ENCODE measurements around the gene RIT1.

The RIT1 gene

GRCh38 chr1:155911156-155912055 lies at the start of gene RIT1:
TSS of gene RIT1 (minus strand) at chr1:155911349. CDS start at chr1:155910761, 588 bp downstream.
- DNase-seq: peak; percentile 77 to 81

- DNase-seq: no peak
Observed at GRCh38 chr1:155960081-155960745, 49.1 kb upstream of the RIT1 start.

- no peak for DNase-seq
Observed at GRCh38 chr1:155957411-155957915, 46.3 kb upstream of the RIT1 start.

GRCh38 chr1:155954645-155955044 lies 43.5 kb upstream of the RIT1 start:
- DNase-seq: no peak

- no peak for DNase-seq
Observed at GRCh38 chr1:155952505-155952890, 41.3 kb upstream of the RIT1 start.

GRCh38 chr1:155951753-155952504 lies 40.8 kb upstream of the RIT1 start:
- no peak for DNase-seq

- no peak for DNase-seq
Observed at GRCh38 chr1:155950829-155951228, 39.7 kb upstream of the RIT1 start.

DNA sequence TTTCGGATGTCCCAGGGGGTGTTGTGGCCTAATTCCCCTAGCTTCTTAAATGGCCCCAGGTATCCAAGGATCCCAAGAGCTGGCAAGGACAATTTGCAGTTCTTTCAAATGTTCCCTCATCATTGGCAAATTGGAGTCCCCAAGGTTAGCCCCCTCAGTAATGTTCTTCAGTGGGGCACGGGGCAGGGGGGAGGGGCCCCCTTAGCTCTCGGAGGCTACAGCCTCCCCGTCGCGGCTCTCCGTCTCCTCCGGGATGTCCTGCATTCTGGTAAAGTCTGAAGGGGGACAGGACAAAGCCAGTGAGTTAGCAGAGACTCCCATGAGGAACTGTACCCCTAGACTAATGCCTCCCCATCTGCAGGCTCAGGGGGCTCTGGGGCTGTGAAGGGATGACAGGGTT lies 36.6 kb upstream of the RIT1 start:
- no peak for DNase-seq

- no peak for DNase-seq
Observed at GRCh38 chr1:155947292-155947691, 36.1 kb upstream of the RIT1 start.

GRCh38 chr1:155946633-155947219 lies 35.6 kb upstream of the RIT1 start:
- DNase-seq: no peak

GRCh38 chr1:155944444-155944799 lies 33.3 kb upstream of the RIT1 start:
- DNase-seq: no peak

DNA sequence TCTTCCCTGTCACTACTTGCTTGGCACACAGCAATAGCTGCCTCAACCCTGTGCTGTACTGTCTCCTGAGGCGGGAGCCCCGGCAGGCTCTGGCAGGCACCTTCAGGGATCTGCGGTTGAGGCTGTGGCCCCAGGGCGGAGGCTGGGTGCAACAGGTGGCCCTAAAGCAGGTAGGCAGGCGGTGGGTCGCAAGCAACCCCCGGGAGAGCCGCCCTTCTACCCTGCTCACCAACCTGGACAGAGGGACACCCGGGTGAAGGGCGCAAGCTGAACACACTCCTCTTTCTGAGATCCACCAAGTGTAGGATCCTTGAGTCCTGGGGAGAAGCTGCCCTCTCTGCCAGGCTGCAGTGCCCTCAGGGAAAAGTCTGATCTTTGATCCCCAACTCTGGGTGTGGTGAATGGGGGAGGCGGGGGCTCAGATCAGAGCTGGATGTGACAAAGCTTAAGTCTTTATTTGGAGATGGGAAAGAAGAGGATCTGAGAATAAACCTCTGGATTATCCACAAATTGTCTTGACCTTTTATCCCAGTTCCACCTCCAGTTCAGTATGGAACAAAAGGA lies 31.5 kb upstream of the RIT1 start:
- DNase-seq: no peak

- DNase-seq: no peak
Observed at GRCh38 chr1:155941845-155942531, 30.8 kb upstream of the RIT1 start.

DNA sequence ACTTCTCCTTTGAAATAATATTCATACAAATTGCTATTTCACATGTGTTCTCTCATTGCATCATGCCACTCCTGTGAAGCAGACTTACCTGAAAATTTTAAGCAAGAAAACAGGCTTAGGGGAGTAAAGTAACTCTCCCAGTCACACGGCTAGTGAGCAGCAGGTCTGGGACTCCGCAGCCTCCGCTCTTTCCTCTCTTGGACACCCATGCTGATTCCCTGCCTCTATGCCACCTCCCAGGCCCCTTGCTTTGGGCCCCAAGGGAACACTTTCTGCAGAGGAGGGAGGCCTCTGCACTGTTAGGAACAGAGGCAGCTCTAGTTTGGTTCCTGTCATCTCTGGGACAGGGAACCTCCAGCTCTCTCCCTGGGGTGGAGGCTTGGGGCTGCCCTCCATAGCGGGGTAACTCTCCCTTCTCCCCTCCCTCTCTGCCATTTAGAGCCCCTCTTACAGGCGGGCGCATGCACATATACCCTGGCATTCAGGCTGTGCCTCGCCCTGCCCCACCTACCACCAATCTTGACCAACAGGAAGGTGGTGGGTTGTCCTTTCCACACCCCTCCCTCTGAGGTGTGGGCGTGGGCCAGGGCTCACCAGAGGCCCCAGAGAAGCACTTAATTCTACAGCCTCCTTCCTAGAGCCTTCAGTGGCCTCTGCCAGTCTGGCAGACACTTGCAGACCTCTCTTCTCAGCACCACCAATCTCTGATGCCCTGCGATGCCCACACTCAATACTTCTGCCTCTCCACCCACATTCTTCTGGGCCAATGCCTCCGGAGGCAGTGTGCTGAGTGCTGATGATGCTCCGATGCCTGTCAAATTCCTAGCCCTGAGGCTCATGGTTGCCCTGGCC lies 30.1 kb upstream of the RIT1 start, which contains the start of gene RXFP4:
Gene RXFP4 (plus strand): TSS at position 646 of the 852 bp plus-strand sequence. CDS start 72 bp downstream, at position 718.
- DNase-seq: no peak

DNA sequence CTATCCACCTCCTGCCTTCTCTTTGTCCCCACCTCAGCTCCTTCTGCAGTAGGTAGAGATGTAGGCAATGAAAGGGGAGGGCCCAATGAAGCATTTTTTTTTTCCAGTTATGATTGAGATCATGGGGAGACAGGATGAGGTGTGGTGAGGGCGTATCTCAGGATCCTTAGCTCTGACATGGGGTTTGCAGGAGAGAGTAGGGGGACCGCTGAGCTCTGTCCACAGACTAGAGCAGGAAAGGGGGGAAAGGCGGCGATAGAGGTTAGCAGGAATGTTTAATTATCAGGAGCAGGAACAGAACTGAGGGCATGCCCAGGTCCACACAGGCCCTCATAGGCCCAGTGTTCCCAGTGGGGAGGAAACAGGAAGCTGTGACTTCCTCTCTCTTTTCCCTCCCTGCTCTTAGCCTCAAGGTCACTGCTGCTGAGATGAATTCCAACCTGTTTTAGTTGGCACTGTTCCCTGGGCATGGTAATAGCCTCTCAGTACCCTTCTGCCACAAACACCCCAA lies 29.4 kb upstream of the RIT1 start:
- DNase-seq: no peak

DNA sequence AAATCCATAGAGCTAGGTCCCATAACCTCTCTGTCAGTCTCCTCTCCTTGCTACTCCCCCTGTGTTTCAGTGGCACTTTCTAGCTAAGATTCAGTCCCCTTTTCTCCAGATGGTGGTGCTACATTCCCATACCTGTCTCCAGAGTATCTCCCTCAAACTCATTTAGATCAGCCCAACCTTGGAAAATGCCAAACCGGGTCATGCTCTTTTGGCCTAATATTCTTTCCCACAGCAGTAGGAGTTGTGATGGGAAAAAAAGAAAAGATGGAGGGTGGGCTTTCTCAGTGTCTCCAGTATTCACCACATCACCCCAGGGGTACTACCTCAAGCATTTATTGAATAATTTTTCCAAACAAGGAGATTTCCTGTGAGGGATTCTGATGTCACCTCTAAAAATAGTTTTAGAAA lies 27.1 kb upstream of the RIT1 start:
- no peak for DNase-seq

- DNase-seq: no peak
Observed at GRCh38 chr1:155934936-155935590, 23.9 kb upstream of the RIT1 start.

GRCh38 chr1:155934097-155934935 lies 23.2 kb upstream of the RIT1 start, which contains the start of gene KHDC4:
TSS of gene KHDC4 (minus strand) at chr1:155934413. CDS start at chr1:155934373, 40 bp downstream.
- peak; percentile 83 to 94 for DNase-seq

DNA sequence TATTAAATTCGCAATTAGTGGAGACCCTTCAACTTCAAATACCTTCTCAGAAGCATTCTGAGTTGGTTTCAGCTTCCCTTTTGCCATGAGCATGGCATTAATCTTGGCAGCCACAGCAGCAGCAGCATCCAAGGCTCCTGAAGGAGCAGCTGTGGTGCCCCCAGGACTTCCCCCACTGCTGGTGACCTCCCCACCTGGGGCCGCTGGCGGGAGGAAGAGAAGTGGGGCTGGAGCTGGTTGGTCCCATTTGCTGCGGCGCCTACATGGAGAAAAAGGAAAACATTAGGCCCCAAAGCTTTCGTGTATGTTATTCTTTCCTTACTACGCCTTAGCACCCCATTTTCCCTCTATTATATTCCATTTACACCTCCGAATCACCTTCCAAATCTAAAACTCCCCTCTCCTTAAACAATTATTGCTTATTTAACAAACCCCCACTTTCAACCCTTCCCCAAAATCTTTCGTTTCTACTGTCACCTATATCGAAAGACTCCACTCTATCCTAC lies 22.5 kb upstream of the RIT1 start:
- DNase-seq: no peak

Data from stimulated activated CD4-positive, alpha-beta T cell treated with anti-CD3 and anti-CD28 coated beads, Interleukin-4, amount 100 ng/mL, for 4 hours (primary cell).